Left ventricle myocardium inferior (tissue), 1 donor: ENCODE results near the gene ZSCAN9. TPM values are rescaled to one million over a fixed set of nuclear protein-coding genes. Genes with fewer than 3 reads are reported as not detected.

Source experiments
- DNase-seq: peaks from one replicate; pipeline ENCODE4 v3.0.0-alpha.2; 2020
- H3K27ac ChIP-seq: fragments of 200-600 bp; replicated peaks from 2 replicates; pipeline ENCODE4 v1.8.0; 2021
- H3K27me3 ChIP-seq: fragments of 200-600 bp; 2 replicates; pipeline ENCODE4 v1.8.0; 2021; ENCODE audit warnings: low read depth
- H3K36me3 ChIP-seq: fragments of 200-600 bp; 2 replicates; pipeline ENCODE4 v1.8.0; 2021
- H3K4me1 ChIP-seq: fragments of 200-600 bp; 2 replicates; pipeline ENCODE4 v1.8.0; 2021
- H3K4me3 ChIP-seq: fragments of 200-600 bp; 2 replicates; pipeline ENCODE4 v1.8.0; 2021; ENCODE audit warnings: mild to moderate bottlenecking, moderate library complexity
- H3K9me3 ChIP-seq: fragments of 200-600 bp; replicated peaks from 2 replicates; pipeline ENCODE4 v1.8.0; 2021
- CTCF ChIP-seq: fragments of 200-600 bp; IDR thresholded peaks from 2 replicates; pipeline ENCODE4 v1.8.0; 2021; ENCODE audit warnings: antibody characterized with exemption, mild to moderate bottlenecking, borderline replicate concordance
- intact Hi-C: fragments of 100-400 bp; cut with micrococcal nuclease; formaldehyde crosslinking; loops from one replicate; pipeline ENCODE4 v1.11.0; 2022
- total RNA-seq: library from RNA; stranded (reverse); fragmentation: NEBNext Ultra II Directional; extraction: Animal tissue kit (Norgen Biotek cat#: 25700); gene quantifications from one replicate; pipeline ENCODE4 v1.2.1, GENCODE V29; 2021
- donor health status: DM: no; HTN: yes; CAD: no; lungs with severe emphysema.

The ZSCAN9 gene
- total RNA-seq, 1 donor from 2014 or later: 9.7 TPM

- Histone ChIP-seq H3K9me3 (no peaks in the 10 kb centered on the region), H3K27ac (no peak overlapping the region), H3K36me3 (no peaks in the 10 kb centered on the region), H3K4me3 (no peak overlapping the region), H3K27me3 (peaks cover 64% of the 10 kb centered on the region), H3K4me1 (peaks cover 28% of the 10 kb centered on the region)
- no peak for TF ChIP-seq CTCF
- DNase-seq: no peak
- intact Hi-C loops: no loop called here
Observed at GRCh38 chr6:28215425-28215824, 9.7 kb upstream of the ZSCAN9 start.

GRCh38 chr6:28217890-28218289 is 7.2 kb upstream of the ZSCAN9 start:
- DNase-seq: no peak
- H3K4me3 ChIP-seq: peak overlapping the region; percentile 72
- intact Hi-C loops: no loop called here
- H3K4me1 ChIP-seq: peaks cover 20% of the 10 kb centered on the region
- H3K9me3 ChIP-seq: no peaks in the 10 kb centered on the region
- no peaks in the 10 kb centered on the region for H3K36me3 ChIP-seq
- no peak for TF ChIP-seq CTCF
- peaks cover 54% of the 10 kb centered on the region for H3K27me3 ChIP-seq
- peak overlapping the region; percentile 36 for H3K27ac ChIP-seq

- peak; percentile 88 for DNase-seq
- Histone ChIP-seq H3K4me3 (peak overlapping the region; percentile 72), H3K27me3 (peaks cover 47% of the 10 kb centered on the region), H3K27ac (peak overlapping the region; percentile 89), H3K9me3 (no peaks in the 10 kb centered on the region), H3K36me3 (no peaks in the 10 kb centered on the region), H3K4me1 (peaks cover 20% of the 10 kb centered on the region)
- no peak for TF ChIP-seq CTCF
- intact Hi-C loops: no loop called here
Observed at GRCh38 chr6:28218312-28219248, 6.5 kb upstream of the ZSCAN9 start.

GRCh38 chr6:28220257-28221133 is 4.6 kb upstream of the ZSCAN9 start:
- no peaks in the 10 kb centered on the region for H3K36me3 ChIP-seq
- no peak for DNase-seq
- no peak overlapping the region for H3K27ac ChIP-seq
- intact Hi-C loops: loop anchor here (10.0 kb wide), 1 partner anchor 76 kb away; the partner anchor contains the start of gene ZKSCAN8
- peaks cover 29% of the 10 kb centered on the region for H3K4me1 ChIP-seq
- no peak overlapping the region for H3K4me3 ChIP-seq
- no peaks in the 10 kb centered on the region for H3K9me3 ChIP-seq
- no peak for TF ChIP-seq CTCF
- H3K27me3 ChIP-seq: peaks cover 28% of the 10 kb centered on the region

GRCh38 chr6:28224131-28225055 is 682 bp upstream of the ZSCAN9 start:
- DNase-seq: no peak
- intact Hi-C loops: loop anchor here (10.0 kb wide), 1 partner anchor 80 kb away; the partner anchor contains the start of gene ZKSCAN8
- H3K4me3 ChIP-seq: peak overlapping the region; percentile 91
- peaks cover 26% of the 10 kb centered on the region for H3K36me3 ChIP-seq
- no peaks in the 10 kb centered on the region for H3K9me3 ChIP-seq
- H3K27me3 ChIP-seq: peaks cover 16% of the 10 kb centered on the region
- TF ChIP-seq CTCF: no peak
- peaks cover 27% of the 10 kb centered on the region for H3K4me1 ChIP-seq
- peak overlapping the region; percentile 90 for H3K27ac ChIP-seq
